HepG2 (cell line): ENCODE results near the gene JTB. TPM values are rescaled to one million over a fixed set of nuclear protein-coding genes. Genes with fewer than 3 reads are reported as not detected.

ENCODE experiments used
- ATAC-seq: fragments of 200-7000 bp; cut with Tn5 transposase; 3 replicates; pipeline ENCODE4 v1.9.1; 2020; ENCODE audit warnings: mild to moderate bottlenecking, moderate library complexity
- BruUV-seq: library from RNA; stranded (reverse); fragments of 400-500 nt; replicated peaks from 2 replicates; lab custom pipeline; 2021; lab: Mats Ljungman, UMichigan
- CTCF ChIA-PET: fragments of 300-600 bp; formaldehyde crosslinking; extraction: SDS; loops from one replicate; lab custom pipeline; 2021; ENCODE audit warnings: low total read pairs, inconsistent platforms, low intra/inter-chr PET ratio; lab: Yijun Ruan, JAX
- POLR2A ChIA-PET: fragments of 350-600 bp; sonication (Branson Sonifier 250); formaldehyde crosslinking; loops from one replicate; lab custom pipeline; 2020; ENCODE audit warnings: antibody characterized with exemption, inconsistent platforms; lab: Yijun Ruan, JAX
- DNase-seq: peaks from one replicate; pipeline ENCODE4 v3.0.0-alpha.2; 2015; ENCODE audit warnings: low spot score
- FAIRE-seq: peaks from 3 replicates; lab custom pipeline; 2011; peaks lifted over from hg19 to GRCh38; lab: Jason Lieb, UNC
- H2AFZ ChIP-seq: one replicate; pipeline ENCODE4 v1.6.1; 2011; ENCODE audit warnings: low read length, inconsistent platforms
- H3K27ac ChIP-seq: fragments of 300-600 bp; 3 replicates; pipeline ENCODE4 v1.8.0; 2011; ENCODE audit warnings: mixed run types, mild to moderate bottlenecking, mixed read lengths, low read length, inconsistent platforms; ENCODE audit not compliant: insufficient read depth; ENCODE audit errors: extremely low read length
- H3K27me3 ChIP-seq, 2 experiments: fragments of 200-600 bp in 1 of 2; 2 replicates in 1 of 2; 3 replicates in 1 of 2; pipeline versions ENCODE4 v1.6.0 to v1.8.0; 2011; ENCODE audit warnings: low read length in 2 of 2, mild to moderate bottlenecking in 2 of 2, moderate library complexity in 2 of 2, inconsistent platforms in 1 of 2; ENCODE audit not compliant: insufficient read depth in 2 of 2, control insufficient read depth in 1 of 2
- H3K36me3 ChIP-seq, 2 experiments: fragments of 200-600 bp in 1 of 2; replicated peaks in 1 of 2; 2 replicates in 1 of 2; 3 replicates in 1 of 2; pipeline versions ENCODE4 v1.5.1 to v1.8.0; 2011; ENCODE audit warnings: low read length in 2 of 2, inconsistent platforms in 1 of 2; ENCODE audit not compliant: insufficient read depth in 2 of 2, control insufficient read depth in 1 of 2
- H3K4me1 ChIP-seq: 2 replicates; pipeline ENCODE4 v1.5.1; 2012; ENCODE audit warnings: low read length, inconsistent platforms; ENCODE audit not compliant: insufficient read depth
- H3K4me2 ChIP-seq: 2 replicates; pipeline ENCODE4 v1.6.0; 2011; ENCODE audit warnings: low read depth, low read length, inconsistent platforms
- H3K4me3 ChIP-seq, 3 experiments: fragments of 200-600 bp in 1 of 3; sonication (generic), shearing (Covaris generic) in 1 of 3; replicated peaks in 1 of 3; 2 replicates each; pipeline ENCODE4 v1.5.1; 2011 to 2016; ENCODE audit warnings: low read length in 3 of 3, inconsistent platforms in 2 of 3, low read depth in 2 of 3, mild to moderate bottlenecking in 2 of 3, control low read depth in 1 of 3, mixed read lengths in 1 of 3; ENCODE audit not compliant: insufficient read depth in 1 of 3
- H3K79me2 ChIP-seq: one replicate; pipeline ENCODE4 v1.6.1; 2011; ENCODE audit warnings: low read length, inconsistent platforms; ENCODE audit not compliant: insufficient read depth
- H3K9ac ChIP-seq: 2 replicates; pipeline ENCODE4 v1.6.0; 2011; ENCODE audit warnings: mild to moderate bottlenecking, low read depth, low read length, inconsistent platforms; ENCODE audit not compliant: insufficient read depth
- H3K9me3 ChIP-seq: 2 replicates; pipeline ENCODE4 v1.5.1; 2012; ENCODE audit warnings: mild to moderate bottlenecking, low read length
- H4K20me1 ChIP-seq: 2 replicates; pipeline ENCODE4 v1.6.0; 2011; ENCODE audit warnings: inconsistent platforms, mild to moderate bottlenecking, low read length, moderate library complexity; ENCODE audit not compliant: insufficient read depth
- DNMT3B ChIP-seq: conservative IDR thresholded peaks from 2 replicates; pipeline ENCODE4 v1.6.1; 2016; ENCODE audit warnings: missing biosample characterization, control low read depth
- EP300 ChIP-seq, 3 experiments: sonication (generic) in 1 of 3; formaldehyde crosslinking in 1 of 3; IDR thresholded peaks; 2 replicates each; pipeline versions ENCODE4 v1.5.1 to v1.6.1; 2011 to 2020; ENCODE audit warnings: low read depth in 2 of 3, low read length in 2 of 3, borderline replicate concordance in 1 of 3, improper control_type of control experiment in 1 of 3, mild to moderate bottlenecking in 1 of 3, missing genetic modification reagents in 1 of 3, moderate library complexity in 1 of 3
- ETV5 ChIP-seq: IDR thresholded peaks from 2 replicates; pipeline ENCODE4 v1.6.1; 2018; ENCODE audit warnings: missing biosample characterization, missing genetic modification reagents, inconsistent platforms, borderline replicate concordance
- FOXK1 ChIP-seq: sonication (generic); formaldehyde crosslinking; IDR thresholded peaks from 2 replicates; pipeline ENCODE4 v1.4.0; 2020; ENCODE audit warnings: low read depth, missing genetic modification reagents, borderline replicate concordance
- FOXO4 ChIP-seq: sonication (generic); formaldehyde crosslinking; conservative IDR thresholded peaks from 2 replicates; pipeline ENCODE4 v1.8.1; 2023; ENCODE audit warnings: missing genetic modification reagents
- HNRNPL ChIP-seq: fragments of 200-400 bp; formaldehyde crosslinking; IDR thresholded peaks from 2 replicates; pipeline ENCODE4 v1.6.1; 2017; ENCODE audit warnings: mild to moderate bottlenecking, low read depth, low read length
- MAFG ChIP-seq: sonication (generic); formaldehyde crosslinking; IDR thresholded peaks from 2 replicates; pipeline ENCODE4 v1.5.1; 2020; ENCODE audit warnings: mild to moderate bottlenecking, missing genetic modification reagents
- MXD4 ChIP-seq: IDR thresholded peaks from 2 replicates; pipeline ENCODE4 v1.6.1; 2016; ENCODE audit warnings: mild to moderate bottlenecking, missing biosample characterization, missing genetic modification reagents
- POLR2AphosphoS5 ChIP-seq: IDR thresholded peaks from 2 replicates; pipeline ENCODE4 v1.6.1; 2012; ENCODE audit warnings: low read depth, low read length
- SOX5 ChIP-seq: IDR thresholded peaks from 2 replicates; pipeline ENCODE4 v1.6.1; 2016; ENCODE audit warnings: borderline replicate concordance
- THAP7 ChIP-seq: sonication (generic); formaldehyde crosslinking; IDR thresholded peaks from 2 replicates; pipeline ENCODE4 v1.8.1; 2023; ENCODE audit warnings: mild to moderate bottlenecking, missing genetic modification reagents
- ZBTB8A ChIP-seq: sonication (generic); formaldehyde crosslinking; IDR thresholded peaks from 2 replicates; pipeline ENCODE4 v1.4.0; 2020; ENCODE audit warnings: mild to moderate bottlenecking, low read depth, missing genetic modification reagents, borderline replicate concordance
- ZFP41 ChIP-seq: sonication (generic); formaldehyde crosslinking; IDR thresholded peaks from 2 replicates; pipeline ENCODE4 v1.4.0; 2020; ENCODE audit warnings: mild to moderate bottlenecking, missing genetic modification reagents, borderline replicate concordance
- ZFY ChIP-seq: sonication (generic); formaldehyde crosslinking; IDR thresholded peaks from 2 replicates; pipeline ENCODE4 v1.4.0; 2020; ENCODE audit warnings: missing genetic modification reagents
- ZNF224 ChIP-seq: sonication (generic); formaldehyde crosslinking; IDR thresholded peaks from 2 replicates; pipeline ENCODE4 v1.5.0; 2020; ENCODE audit warnings: mild to moderate bottlenecking, missing genetic modification reagents
- ZNF337 ChIP-seq: sonication (generic); formaldehyde crosslinking; IDR thresholded peaks from 2 replicates; pipeline ENCODE4 v1.5.1; 2020; ENCODE audit warnings: missing genetic modification reagents, low read depth, mild to moderate bottlenecking, borderline replicate concordance
- ZUFSP ChIP-seq: sonication (generic); formaldehyde crosslinking; IDR thresholded peaks from 2 replicates; pipeline ENCODE4 v1.9.0; 2021; ENCODE audit warnings: missing genetic modification reagents, mild to moderate bottlenecking, borderline replicate concordance
- WGBS: methylation state at CpG from one replicate; pipeline ENCODE4 v1.1.6; 2017; ENCODE audit warnings: low lambda C conversion rate; 5-methylcytosine and 5-hydroxymethylcytosine counted together
- in situ Hi-C: cut with HindIII; loops from 2 replicates; pipeline ENCODE4 v1.10.0; 2017; ENCODE audit warnings: low pct_unique_long_range_greater_than_20kb; ENCODE audit not compliant: extremely low pct_ligation_motif_present
- intact Hi-C: fragments of 100-400 bp; cut with micrococcal nuclease; formaldehyde crosslinking; loops from one replicate; pipeline ENCODE4 v1.10.0; 2022; ENCODE audit not compliant: unreplicated experiment
- polyA plus RNA-seq, 8 experiments: library from polyadenylated mRNA; depleted of rRNA in 3 of 8; stranded (reverse) in 7 of 8; unstranded in 1 of 8; fragments of >200 nt; fragmentation: Illumina TruSeq in 4 of 8; extraction: Trizol in 4 of 8; gene quantifications; 2 replicates each; pipeline versions ENCODE4 v1.2.1 to v1.2.3, GENCODE V29; 2011 to 2016; ENCODE audit warnings: low read depth in 4 of 8, missing spikeins in 1 of 8, mixed read lengths in 1 of 8; ENCODE audit not compliant: insufficient read depth in 1 of 8
- total RNA-seq, 5 experiments: library from RNA; depleted of rRNA; stranded (reverse); fragments of >200 nt; fragmentation: Illumina TruSeq; extraction: Trizol; gene quantifications; 2 replicates each; pipeline ENCODE4 v1.2.3, GENCODE V29; 2016; ENCODE audit warnings: low read depth in 1 of 5

Gene JTB
- total and polyA plus RNA-seq, 2 of the 13 experiments (the other 11 are each of a cell fraction or from before 2014, with no cell fraction given): 96.7 to 99.2 TPM

- no peaks in the 10 kb centered on the region for H4K20me1 ChIP-seq
- H3K27ac ChIP-seq: peak within 1 kb of the TSS; percentile 83
- intact Hi-C loops (loop anchor here (5.0 kb wide), 1 partner anchor 170 kb away; no protein-coding TSS in a partner anchor), in situ Hi-C loops (no loop called here)
- CTCF ChIA-PET: interaction anchor here (0.9 kb wide), 1 partner anchor 9 kb away, joined by 3 read pairs; the partner anchor contains the start of gene CRTC2
- no peaks in the 10 kb centered on the region; a peak in 1 of 5 replicates for H3K27me3 ChIP-seq
- H2AFZ ChIP-seq: no peak within 1 kb of the TSS
- ATAC-seq (peak; percentile 86), DNase-seq (peak; percentile 97), FAIRE-seq (peak; percentile 86)
- WGBS: under 1% methylated on average over 29 of the region's 60 CpGs
- peaks cover 15% of the 10 kb centered on the region for H3K79me2 ChIP-seq
- H3K9ac ChIP-seq: peak within 1 kb of the TSS; percentile 75
- peaks cover 30% of the 10 kb centered on the region for H3K4me1 ChIP-seq
- TSS peak; percentile 47 for BruUV-seq
- POLR2A ChIA-PET: interaction anchor here (0.9 to 10.0 kb wide), 17 partner anchors 10 to 252 kb away, joined by 3 to 209 read pairs (median 4); partner anchors contain the start of genes CRTC2, DENND4B, GATAD2B and INTS3
- H3K4me2 ChIP-seq: peak within 1 kb of the TSS; percentile 98
- peak within 1 kb of the TSS; percentile 62 to 82 (median 72) for H3K4me3 ChIP-seq
- H3K9me3 ChIP-seq: no peaks in the 10 kb centered on the region
- no peaks in the 10 kb centered on the region for H3K36me3 ChIP-seq
- peak; percentile 51; the same call in 1 of the 2 replicates for TF ChIP-seq ETV5 (CRISPR knock-in tag)
- no peak for TF ChIP-seq MAFG (CRISPR knock-in tag)
- TF ChIP-seq EP300 (IDR thresholded peaks at IDR 0.05; ENCODE audit: low read depth in 2 of 2, low read length in 2 of 2): 0 out of 4 replicates have a peak, but pooled peaks of 1 of the 2 experiments have one; percentile 17
- TF ChIP-seq EP300 (CRISPR knock-in tag; IDR thresholded peaks at IDR 0.05; ENCODE audit: borderline replicate concordance): no peak
- no peak for TF ChIP-seq ZUFSP (CRISPR knock-in tag)
- peak; percentile 74 for TF ChIP-seq ZFY (CRISPR knock-in tag)
- peak; percentile 86 for TF ChIP-seq POLR2AphosphoS5
- peak; percentile 51; the same call in 1 of the 2 replicates for TF ChIP-seq ZBTB8A (CRISPR knock-in tag)
- no peak for TF ChIP-seq HNRNPL
- peak; percentile 68 for TF ChIP-seq THAP7
- TF ChIP-seq ZNF337: peak; percentile 47; the same call in 1 of the 2 replicates
- no peak; the same call in 1 of the 2 replicates for TF ChIP-seq SOX5
- TF ChIP-seq ZNF224: peak; percentile 71; the same call in 1 of the 2 replicates
- TF ChIP-seq FOXK1 (CRISPR knock-in tag): peak; percentile 72
- TF ChIP-seq ZFP41: no peak
- no peak for TF ChIP-seq FOXO4 (CRISPR knock-in tag)
- peak; percentile 81 for TF ChIP-seq MXD4 (CRISPR knock-in tag)
- no peak for TF ChIP-seq DNMT3B
Observed at GRCh38 chr1:153967107-153967999, 10.1 kb downstream of the JTB start, which contains the start of gene CREB3L4. Gene CREB3L4 (plus strand): TSS chr1:153967902. CDS start chr1:153968526, 624 bp downstream.
